IMR-90 (cell line): ENCODE data around the gene SPAG16. TPM values are rescaled to one million over a fixed set of nuclear protein-coding genes. Genes with fewer than 3 reads are reported as not detected.

Experiments used
- ATAC-seq: fragments of 200-7000 bp; cut with Tn5 transposase; 2 replicates; pipeline ENCODE4 v1.9.1; 2020; ENCODE audit warnings: low read depth, mild to moderate bottlenecking, moderate library complexity
- BruUV-seq: library from RNA; stranded (reverse); fragments of 400-500 nt; replicated peaks from 2 replicates; lab custom pipeline; 2021; lab: Mats Ljungman, UMichigan
- CTCF ChIA-PET: fragments of 300-600 bp; formaldehyde crosslinking; extraction: SDS; loops from one replicate; lab custom pipeline; 2021; ENCODE audit warnings: antibody characterized with exemption; lab: Yijun Ruan, JAX
- POLR2A ChIA-PET: fragments of 300-600 bp; sonication (Branson Sonifier 250); formaldehyde crosslinking; loops from one replicate; lab custom pipeline; 2022; ENCODE audit warnings: antibody characterized with exemption; ENCODE audit not compliant: unreplicated experiment; lab: Charles Lee
- DNase-seq: peaks from one replicate; pipeline ENCODE4 v3.0.0; 2013
- H2AFZ ChIP-seq: replicated peaks from 2 replicates; pipeline ENCODE3; 2013; ENCODE audit warnings: low read length, mild to moderate bottlenecking; ENCODE audit not compliant: poor library complexity
- H2AK5ac ChIP-seq: 2 replicates; pipeline ENCODE4 v1.6.1; 2013; ENCODE audit warnings: low read depth, low read length, inconsistent platforms
- H2AK9ac ChIP-seq: replicated peaks from 2 replicates; pipeline ENCODE3; 2013; ENCODE audit warnings: mild to moderate bottlenecking, low read depth, low read length, moderate library complexity; ENCODE audit not compliant: poor library complexity
- H2BK120ac ChIP-seq: 2 replicates; pipeline ENCODE4 v1.6.1; 2013; ENCODE audit warnings: low read depth, low read length, inconsistent platforms
- H2BK15ac ChIP-seq: 3 replicates; pipeline ENCODE4 v1.6.1; 2013; ENCODE audit warnings: low read depth, low read length, inconsistent platforms
- H2BK20ac ChIP-seq: 2 replicates; pipeline ENCODE4 v1.6.1; 2013; ENCODE audit warnings: low read depth, mild to moderate bottlenecking, inconsistent platforms, low read length, moderate library complexity
- H2BK5ac ChIP-seq: 2 replicates; pipeline ENCODE4 v1.6.1; 2013; ENCODE audit warnings: mild to moderate bottlenecking, low read depth, low read length, inconsistent platforms; ENCODE audit not compliant: poor library complexity, severe bottlenecking
- H3K14ac ChIP-seq: replicated peaks from 2 replicates; pipeline ENCODE4 v1.6.1; 2013; ENCODE audit warnings: low read depth, low read length, inconsistent platforms
- H3K18ac ChIP-seq: 2 replicates; pipeline ENCODE4 v1.6.1; 2013; ENCODE audit warnings: low read depth, low read length, control low read depth
- H3K23ac ChIP-seq: 2 replicates; pipeline ENCODE4 v1.6.1; 2013; ENCODE audit warnings: low read depth, low read length, inconsistent platforms
- H3K27ac ChIP-seq: 2 replicates; pipeline ENCODE4 v1.5.1; 2013; ENCODE audit warnings: mild to moderate bottlenecking, control low read depth, low read length; ENCODE audit not compliant: insufficient read depth
- H3K27me3 ChIP-seq: 2 replicates; pipeline ENCODE4 v1.6.1; 2013; ENCODE audit warnings: low read length; ENCODE audit not compliant: control insufficient read depth, insufficient read depth
- H3K36me3 ChIP-seq: 2 replicates; pipeline ENCODE4 v1.6.1; 2013; ENCODE audit warnings: low read length, mixed read lengths; ENCODE audit not compliant: control insufficient read depth, insufficient read depth
- H3K4ac ChIP-seq: 2 replicates; pipeline ENCODE4 v1.6.1; 2013; ENCODE audit warnings: low read depth, low read length, inconsistent platforms
- H3K4me1 ChIP-seq: 2 replicates; pipeline ENCODE4 v1.6.1; 2013; ENCODE audit warnings: low read length, mixed read lengths; ENCODE audit not compliant: control insufficient read depth, insufficient read depth
- H3K4me2 ChIP-seq: 2 replicates; pipeline ENCODE4 v1.6.1; 2013; ENCODE audit warnings: low read depth, mild to moderate bottlenecking, control low read depth, low read length, moderate library complexity
- H3K4me3 ChIP-seq: 2 replicates; pipeline ENCODE4 v1.5.1; 2013; ENCODE audit warnings: low read depth, mild to moderate bottlenecking, control low read depth, low read length, moderate library complexity; ENCODE audit not compliant: insufficient read depth
- H3K56ac ChIP-seq: 2 replicates; pipeline ENCODE4 v1.6.1; 2013; ENCODE audit warnings: low read length, inconsistent platforms; ENCODE audit not compliant: insufficient read depth; ENCODE audit errors: extremely low read depth
- H3K79me1 ChIP-seq, 2 experiments: 2 replicates each; pipeline ENCODE4 v1.6.1; 2013; ENCODE audit warnings: low read length in 2 of 2, inconsistent platforms in 1 of 2, low read depth in 1 of 2
- H3K9ac ChIP-seq: 2 replicates; pipeline ENCODE4 v1.6.1; 2013; ENCODE audit warnings: low read depth, low read length, control low read depth
- H3K9me1 ChIP-seq: 2 replicates; pipeline ENCODE4 v1.6.1; 2013; ENCODE audit warnings: low read length, inconsistent platforms; ENCODE audit not compliant: insufficient read depth
- H3K9me3 ChIP-seq: 2 replicates; pipeline ENCODE4 v1.6.1; 2013; ENCODE audit warnings: low read length; ENCODE audit not compliant: control insufficient read depth, insufficient read depth
- H4K20me1 ChIP-seq: 2 replicates; pipeline ENCODE4 v1.6.1; 2013; ENCODE audit warnings: low read length, inconsistent platforms; ENCODE audit not compliant: insufficient read depth
- H4K5ac ChIP-seq: 2 replicates; pipeline ENCODE4 v1.6.1; 2013; ENCODE audit warnings: mild to moderate bottlenecking, low read depth, low read length, control low read depth
- H4K8ac ChIP-seq, 2 experiments: 2 replicates each; pipeline ENCODE4 v1.6.1; 2013; ENCODE audit warnings: low read depth in 2 of 2, low read length in 2 of 2, control low read depth in 1 of 2, inconsistent platforms in 1 of 2
- H4K91ac ChIP-seq: 2 replicates; pipeline ENCODE4 v1.6.1; 2013; ENCODE audit warnings: low read depth, low read length, inconsistent platforms; ENCODE audit not compliant: insufficient read depth
- BHLHE40 ChIP-seq: fragments of 150-350 bp; IDR thresholded peaks from 2 replicates; pipeline ENCODE4 v1.6.1; 2016; ENCODE audit warnings: mild to moderate bottlenecking, low read depth, low read length
- CEBPB ChIP-seq: IDR thresholded peaks from 2 replicates; pipeline ENCODE4 v1.6.1; 2012; ENCODE audit warnings: low read depth, low read length, improper control_type of control experiment
- CTCF ChIP-seq: conservative IDR thresholded peaks from 2 replicates; pipeline ENCODE4 v1.5.1; 2012; ENCODE audit warnings: mild to moderate bottlenecking, low read depth, low read length, improper control_type of control experiment
- ELK1 ChIP-seq: fragments of 150-350 bp; IDR thresholded peaks from 2 replicates; pipeline ENCODE4 v1.6.1; 2016; ENCODE audit warnings: low read depth, mild to moderate bottlenecking, low read length, moderate library complexity, borderline replicate concordance
- FOS ChIP-seq: fragments of 150-350 bp; IDR thresholded peaks from 2 replicates; pipeline ENCODE4 v1.6.1; 2016; ENCODE audit warnings: low read depth, low read length
- MAFK ChIP-seq: IDR thresholded peaks from 2 replicates; pipeline ENCODE4 v1.6.1; 2012; ENCODE audit warnings: low read depth, low read length, improper control_type of control experiment
- MAZ ChIP-seq: IDR thresholded peaks from 2 replicates; pipeline ENCODE4 v1.6.1; 2012; ENCODE audit warnings: low read depth, mild to moderate bottlenecking, low read length, improper control_type of control experiment, moderate library complexity, borderline replicate concordance
- MXI1 ChIP-seq: IDR thresholded peaks from 2 replicates; pipeline ENCODE4 v1.6.1; 2012; ENCODE audit warnings: low read depth, mild to moderate bottlenecking, low read length, moderate library complexity, borderline replicate concordance
- POLR2A ChIP-seq: IDR thresholded peaks from 2 replicates; pipeline ENCODE4 v1.6.1; 2012; ENCODE audit warnings: mild to moderate bottlenecking, low read depth, low read length
- RAD21 ChIP-seq: IDR thresholded peaks from 2 replicates; pipeline ENCODE4 v1.6.1; 2012; ENCODE audit warnings: low read length, improper control_type of control experiment
- RCOR1 ChIP-seq: IDR thresholded peaks from 2 replicates; pipeline ENCODE4 v1.6.1; 2012; ENCODE audit warnings: mild to moderate bottlenecking, low read length, improper control_type of control experiment; ENCODE audit not compliant: insufficient replicate concordance
- RFX5 ChIP-seq: IDR thresholded peaks from 2 replicates; pipeline ENCODE4 v1.8.0; 2012; ENCODE audit warnings: low read depth, mild to moderate bottlenecking, low read length, moderate library complexity
- SMC3 ChIP-seq: fragments of 150-350 bp; IDR thresholded peaks from 2 replicates; pipeline ENCODE4 v1.6.1; 2016; ENCODE audit warnings: low read depth, mild to moderate bottlenecking, antibody characterized with exemption, low read length, moderate library complexity
- USF2 ChIP-seq: fragments of 150-350 bp; IDR thresholded peaks from 2 replicates; pipeline ENCODE4 v1.6.1; 2017; ENCODE audit warnings: mild to moderate bottlenecking, antibody characterized with exemption, low read length, low read depth
- WGBS, 2 experiments: methylation state at CpG; one replicate each; pipeline versions ENCODE4 v1.1.5 to v1.1.7; 2013; ENCODE audit warnings: missing lambda C conversion rate in 2 of 2; ENCODE audit not compliant: insufficient read length in 1 of 2; ENCODE audit errors: extremely low coverage in 2 of 2; 5-methylcytosine and 5-hydroxymethylcytosine counted together
- dilution Hi-C: fragments of 300-500 bp; cut with HindIII; formaldehyde crosslinking; loops from one replicate; pipeline ENCODE4 v1.14.3; 2018; ENCODE audit warnings: low sequenced_read_pairs; ENCODE audit not compliant: unreplicated experiment
- in situ Hi-C: fragments of 300-500 bp; cut with MboI; formaldehyde crosslinking; loops from 3 replicates; pipeline ENCODE4 v1.14.3; 2019; ENCODE audit warnings: low sequenced_read_pairs, inconsistent platforms, mixed read lengths
- intact Hi-C: fragments of 100-400 bp; cut with micrococcal nuclease; formaldehyde crosslinking; loops from 2 replicates; pipeline ENCODE4 v1.10.0; 2022
- polyA plus RNA-seq, 3 experiments: library from polyadenylated mRNA; depleted of rRNA; stranded (reverse); fragments of >200 nt; gene quantifications; 2 replicates each; pipeline ENCODE4 v1.2.3, GENCODE V29; 2012; ENCODE audit warnings: low replicate concordance in 1 of 3
- total RNA-seq: library from RNA; depleted of rRNA; stranded (reverse); fragments of >200 nt; gene quantifications from 2 replicates; pipeline ENCODE4 v1.2.3, GENCODE V29; 2012

SPAG16 gene
- total and polyA plus RNA-seq, 2 of the 4 experiments (the other 2 are of a cell fraction) = 7.3 to 13.5 TPM

- Histone ChIP-seq H3K4me2 (peak overlapping the region; percentile 29; the same call in 1 of the 2 replicates), H3K4ac (no peak overlapping the region; the same call in 1 of the 2 replicates), H2BK5ac (no peak overlapping the region), H3K9me1 (no peaks in the 10 kb centered on the region), H2BK20ac (no peak overlapping the region), H4K20me1 (no peaks in the 10 kb centered on the region), H3K4me1 (peaks cover 3% of the 10 kb centered on the region; the same call in 1 of the 2 replicates), H3K18ac (no peak overlapping the region), H2AK5ac (no peak overlapping the region), H4K8ac (no peak overlapping the region), H3K27ac (no peak overlapping the region), H3K79me1 (no peaks in the 10 kb centered on the region), H3K23ac (no peak overlapping the region), H3K36me3 (no peaks in the 10 kb centered on the region), H2BK15ac (no peak overlapping the region), H3K9ac (no peak overlapping the region), H4K91ac (no peak overlapping the region), H4K5ac (no peak overlapping the region), H2AFZ (no peak overlapping the region), H3K4me3 (no peak overlapping the region), H3K56ac (no peak overlapping the region), H3K14ac (no peak overlapping the region), H3K27me3 (no peaks in the 10 kb centered on the region), H3K9me3 (no peaks in the 10 kb centered on the region), H2BK120ac (no peak overlapping the region), H2AK9ac (no peak overlapping the region)
- TF ChIP-seq POLR2A (no peak), RAD21 (no peak), RCOR1 (no peak), CTCF (no peak), ELK1 (no peak), SMC3 (no peak), USF2 (no peak), CEBPB (no peak), MXI1 (no peak), BHLHE40 (no peak), FOS (no peak), MAFK (no peak), MAZ (no peak), RFX5 (no peak)
- ChIA-PET POLR2A (no interaction called here), CTCF (no interaction called here)
- WGBS, 2 experiments = no CpG with 5 or more reads among the region's 1 CpG
- intact Hi-C loops (loop anchor here (10.0 kb wide), 1 partner anchor 496 kb away; no protein-coding TSS in a partner anchor), dilution Hi-C loops (no loop called here), in situ Hi-C loops (loop anchor here (25.0 kb wide), 2 partner anchors 556 to 994 kb away; partner anchors contain the start of gene BARD1)
- peak; percentile 76 for DNase-seq
- peak; percentile 89 for ATAC-seq
- no TSS peak for BruUV-seq
Measured at GRCh38 chr2:213818436-213818835, 534.2 kb downstream of the SPAG16 start.
